GM06990 (cell line): ENCODE data around the gene ITPA.
A peak's percentile ranks its signal among the peaks of the same experiment; 100 is the strongest.
"Not testable (repeated sequence)": the region's sequence is repeated elsewhere in the genome, so short reads cannot be mapped to it uniquely, and the experiment has no call there.

Experiments used
- DNase-seq: peaks from one replicate; pipeline ENCODE4 v3.0.0-alpha.2; 2011; ENCODE audit not compliant: insufficient read length; ENCODE audit errors: extremely low read depth
- H3K27me3 ChIP-seq: replicated peaks from 2 replicates; pipeline ENCODE4 v1.6.0; 2011; ENCODE audit warnings: low read length; ENCODE audit not compliant: control insufficient read depth, insufficient read depth
- H3K36me3 ChIP-seq: 2 replicates; pipeline ENCODE4 v1.5.1; 2011; ENCODE audit warnings: low read length; ENCODE audit not compliant: control insufficient read depth, insufficient read depth
- H3K4me3 ChIP-seq: replicated peaks from 2 replicates; pipeline ENCODE4 v1.5.1; 2011; ENCODE audit warnings: low read depth, mild to moderate bottlenecking, control low read depth, low read length
- TF ChIP-seq, protein P1 (sequence below): IDR thresholded peaks from 2 replicates; pipeline ENCODE4 v1.5.1; 2011; ENCODE audit warnings: low read length, control low read depth, mild to moderate bottlenecking, inconsistent platforms; ENCODE audit not compliant: insufficient read depth, poor library complexity, severe bottlenecking

Gene ITPA

DNA sequence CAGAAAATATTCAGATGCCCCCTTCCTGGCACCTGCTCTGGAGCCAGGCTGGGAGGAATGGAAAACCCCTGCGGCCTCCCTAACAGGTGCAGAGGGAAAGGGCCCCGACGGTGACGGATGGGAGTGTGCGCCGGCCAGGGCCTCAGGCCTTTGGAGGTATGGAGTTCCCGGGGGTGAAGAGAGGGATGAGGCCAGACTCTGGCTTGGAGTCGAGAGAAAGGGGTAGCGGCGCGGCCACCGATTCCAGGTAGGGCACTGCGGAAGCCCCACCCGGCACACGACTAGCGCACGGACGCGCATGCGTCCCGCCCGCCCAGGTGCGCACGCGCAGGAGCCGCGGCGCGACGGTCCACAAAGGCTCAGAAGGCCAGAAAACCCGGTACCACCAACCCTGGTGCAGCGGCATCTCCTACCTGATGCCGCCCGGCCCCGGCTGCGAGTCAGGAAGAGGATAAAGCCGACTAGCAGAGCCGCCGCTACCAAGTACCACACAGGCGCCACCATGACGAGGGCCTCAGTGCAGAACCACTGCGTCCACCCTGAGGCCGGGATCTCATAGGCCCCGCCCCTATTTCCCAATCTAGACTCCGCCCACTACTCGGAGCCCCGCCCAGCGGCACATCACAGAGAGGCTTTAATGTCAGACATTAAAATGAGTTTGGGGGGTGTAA lies 5.0 kb upstream of the ITPA start, which contains the start of gene DDRGK1:
TSS of gene DDRGK1 (minus strand) at position 559 of the 671 bp plus-strand sequence. CDS start at position 504, 55 bp downstream.
- TF ChIP-seq, protein P1, sequence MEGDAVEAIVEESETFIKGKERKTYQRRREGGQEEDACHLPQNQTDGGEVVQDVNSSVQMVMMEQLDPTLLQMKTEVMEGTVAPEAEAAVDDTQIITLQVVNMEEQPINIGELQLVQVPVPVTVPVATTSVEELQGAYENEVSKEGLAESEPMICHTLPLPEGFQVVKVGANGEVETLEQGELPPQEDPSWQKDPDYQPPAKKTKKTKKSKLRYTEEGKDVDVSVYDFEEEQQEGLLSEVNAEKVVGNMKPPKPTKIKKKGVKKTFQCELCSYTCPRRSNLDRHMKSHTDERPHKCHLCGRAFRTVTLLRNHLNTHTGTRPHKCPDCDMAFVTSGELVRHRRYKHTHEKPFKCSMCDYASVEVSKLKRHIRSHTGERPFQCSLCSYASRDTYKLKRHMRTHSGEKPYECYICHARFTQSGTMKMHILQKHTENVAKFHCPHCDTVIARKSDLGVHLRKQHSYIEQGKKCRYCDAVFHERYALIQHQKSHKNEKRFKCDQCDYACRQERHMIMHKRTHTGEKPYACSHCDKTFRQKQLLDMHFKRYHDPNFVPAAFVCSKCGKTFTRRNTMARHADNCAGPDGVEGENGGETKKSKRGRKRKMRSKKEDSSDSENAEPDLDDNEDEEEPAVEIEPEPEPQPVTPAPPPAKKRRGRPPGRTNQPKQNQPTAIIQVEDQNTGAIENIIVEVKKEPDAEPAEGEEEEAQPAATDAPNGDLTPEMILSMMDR, result no peak
- DNase-seq, result peak; percentile 94
- H3K36me3 ChIP-seq, result peaks cover 7% of the 10 kb centered on the region

GRCh38 chr20:3208786-3209256 lies 477 bp upstream of the ITPA start:
- H3K36me3 ChIP-seq, result peaks cover 4% of the 10 kb centered on the region
- TF ChIP-seq, protein P1, result no peak
- H3K4me3 ChIP-seq, result peak overlapping the region; percentile 99
- H3K27me3 ChIP-seq, result no peaks in the 10 kb centered on the region
- DNase-seq, result no peak

More for the DNA sequence above, 5.0 kb upstream of the ITPA start, which contains the start of gene DDRGK1:
- Histone ChIP-seq H3K4me3 (peak within 1 kb of the TSS; percentile 95), H3K27me3 (no peaks in the 10 kb centered on the region)

- DNase-seq, result no peak
- H3K27me3 ChIP-seq, result no peaks in the 10 kb centered on the region
- peaks cover 7% of the 10 kb centered on the region for H3K36me3 ChIP-seq
- TF ChIP-seq, protein P1, result no peak
- H3K4me3 ChIP-seq, result peak overlapping the region; percentile 99
Observed at GRCh38 chr20:3209946-3210317, 634 bp downstream of the ITPA start.

DNA sequence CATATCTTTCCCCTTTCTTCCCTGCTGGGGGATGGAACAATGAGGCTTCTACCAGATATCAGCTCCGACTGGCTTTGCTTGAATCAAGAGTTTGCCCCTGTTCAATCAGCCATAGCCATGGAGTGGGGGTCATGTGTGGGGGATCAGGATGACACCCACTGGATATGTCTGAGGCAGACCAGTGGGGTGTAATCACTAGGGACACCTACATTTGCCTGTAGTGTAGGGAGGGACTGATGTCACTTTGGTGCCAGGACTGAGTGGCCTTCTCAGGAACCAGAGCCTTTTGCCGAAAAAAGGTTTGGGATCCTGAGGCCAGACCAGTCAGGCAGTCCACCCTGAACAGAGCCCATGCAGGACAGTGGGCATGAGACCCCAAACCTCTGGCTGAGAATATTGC lies 1.0 kb downstream of the ITPA start:
- peak overlapping the region; percentile 99 for H3K4me3 ChIP-seq
- no peaks in the 10 kb centered on the region for H3K27me3 ChIP-seq
- H3K36me3 ChIP-seq, result peaks cover 10% of the 10 kb centered on the region
- TF ChIP-seq, protein P1, result no peak
- DNase-seq, result no peak

DNA sequence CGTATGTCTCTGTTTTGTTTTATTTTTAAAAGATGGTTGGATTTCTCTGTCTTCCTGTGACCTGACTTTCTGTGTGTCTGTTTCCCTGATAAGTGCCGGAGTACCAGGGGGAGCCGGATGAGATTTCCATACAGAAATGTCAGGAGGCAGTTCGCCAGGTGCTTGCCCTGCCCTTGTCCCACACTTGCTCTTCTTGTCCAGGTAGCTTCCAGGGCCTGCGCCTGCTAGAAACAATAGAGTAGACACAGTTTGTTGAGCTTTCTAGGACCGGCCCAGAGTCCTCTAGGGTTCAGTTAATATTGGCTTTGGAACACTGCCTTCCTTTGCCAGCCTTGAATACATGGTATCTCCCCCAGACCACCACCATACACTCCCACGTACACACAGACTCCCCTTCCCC lies 3.9 kb downstream of the ITPA start:
- H3K36me3 ChIP-seq, result peaks cover 15% of the 10 kb centered on the region
- no peaks in the 10 kb centered on the region for H3K27me3 ChIP-seq
- TF ChIP-seq, protein P1, result no peak
- H3K4me3 ChIP-seq, result no peak overlapping the region
- DNase-seq, result no peak

DNA sequence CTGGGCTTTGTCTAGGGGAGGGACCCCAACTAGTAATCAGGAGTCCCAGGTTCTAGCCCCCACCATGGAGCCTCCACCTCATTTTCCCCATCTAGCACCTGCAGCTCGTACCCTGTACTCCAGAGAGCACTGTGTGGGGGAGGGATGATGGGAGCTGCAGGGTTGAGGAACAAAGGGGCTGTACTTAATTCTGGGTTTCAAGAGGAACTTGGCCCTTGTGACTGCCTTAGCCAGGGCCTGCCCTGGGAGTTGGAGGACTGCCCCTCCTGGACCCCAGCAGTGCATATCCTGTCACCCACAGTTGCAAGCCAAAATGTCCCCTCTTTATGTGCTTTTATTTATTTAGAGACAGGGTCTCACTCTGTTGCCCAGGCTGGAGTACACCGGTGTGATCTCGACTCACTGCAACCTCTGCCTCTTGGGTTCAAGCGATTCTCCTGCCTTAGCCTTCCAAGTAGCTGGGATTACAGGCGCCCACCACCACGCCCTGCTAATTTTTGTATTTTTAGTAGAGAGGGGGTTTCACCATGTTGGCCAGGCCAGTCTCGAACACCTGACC lies 6.1 kb downstream of the ITPA start:
- not testable (repeated sequence) for H3K27me3 ChIP-seq, H3K4me3 ChIP-seq, DNase-seq
- peaks cover 15% of the 10 kb centered on the region for H3K36me3 ChIP-seq
